ENCODE data around the gene SQSTM1.
A peak's percentile ranks its signal among the peaks of the same experiment; 100 is the strongest.
"Not testable (repeated sequence)": the region's sequence is repeated elsewhere in the genome, so short reads cannot be mapped to it uniquely, and the experiment has no call there.

Gene SQSTM1

DNA sequence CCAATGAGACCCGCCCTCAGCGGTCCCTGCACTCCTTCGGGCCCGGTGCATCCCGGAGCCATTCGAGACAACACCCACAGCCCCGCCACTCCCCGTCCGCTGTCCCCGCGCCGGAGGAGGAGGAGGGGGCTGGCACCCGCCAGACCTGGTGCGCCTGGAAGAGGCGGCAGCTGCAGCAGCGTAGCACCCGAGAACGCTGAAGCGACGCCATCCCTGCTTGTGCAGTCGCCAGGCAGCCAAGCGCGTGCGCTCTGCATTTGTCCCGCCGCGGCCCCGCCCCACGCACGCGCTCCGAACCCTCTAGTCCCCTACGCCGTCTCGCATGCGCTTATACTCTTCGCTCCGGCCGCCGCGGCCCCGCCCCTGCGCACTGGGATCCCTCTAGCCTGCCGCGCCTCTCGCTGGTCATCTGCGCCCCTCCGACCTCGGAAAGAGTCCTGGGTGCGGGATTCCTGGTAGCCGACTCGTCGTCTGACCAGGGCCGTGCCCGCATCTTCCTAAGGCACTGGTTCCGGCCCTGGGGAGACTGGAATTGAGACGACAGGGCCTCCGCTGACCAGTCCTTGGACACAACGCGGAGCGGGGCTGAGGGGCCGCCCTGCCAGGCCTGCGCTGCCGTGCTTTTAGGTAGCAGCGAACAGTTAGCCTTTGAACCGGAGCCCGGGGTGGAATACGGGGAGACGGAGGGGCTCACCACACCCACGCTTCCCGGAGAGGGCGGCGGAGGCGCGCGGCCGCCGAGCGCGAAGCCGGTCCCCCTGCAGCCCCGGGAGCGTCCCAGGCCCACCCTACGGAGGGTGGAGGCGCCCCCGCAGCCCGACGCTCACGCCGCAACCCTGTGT, 38.1 kb downstream of the SQSTM1 start, which contains the start of gene MRNIP:
TSS of gene MRNIP (minus strand) at position 232 of the 842 bp plus-strand sequence. CDS start at position 211, 21 bp downstream.
- peak; percentile 89 for DNase-seq (ENCODE audit: low read depth)

DNA sequence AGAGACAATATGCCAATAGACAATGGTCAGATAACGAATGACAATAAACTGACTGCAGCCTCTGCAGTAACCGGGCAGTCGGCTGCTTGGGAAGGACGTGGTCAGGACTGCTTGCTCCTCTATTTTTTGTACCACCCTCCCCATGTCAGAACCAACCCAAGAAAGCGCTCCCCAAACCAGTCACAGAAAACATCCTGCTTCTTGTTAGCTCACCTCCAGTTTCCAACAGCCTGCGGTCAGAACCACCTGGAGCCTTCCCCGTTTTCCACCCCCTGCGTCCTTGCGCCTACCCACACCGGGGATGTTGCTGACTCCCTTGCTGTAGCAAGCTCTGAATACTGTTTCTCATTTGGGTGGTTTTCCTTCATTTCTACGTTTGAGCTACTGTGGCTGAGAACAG, 39.6 kb downstream of the SQSTM1 start:
- DNase-seq (ENCODE audit: low read depth) = no peak

DNA sequence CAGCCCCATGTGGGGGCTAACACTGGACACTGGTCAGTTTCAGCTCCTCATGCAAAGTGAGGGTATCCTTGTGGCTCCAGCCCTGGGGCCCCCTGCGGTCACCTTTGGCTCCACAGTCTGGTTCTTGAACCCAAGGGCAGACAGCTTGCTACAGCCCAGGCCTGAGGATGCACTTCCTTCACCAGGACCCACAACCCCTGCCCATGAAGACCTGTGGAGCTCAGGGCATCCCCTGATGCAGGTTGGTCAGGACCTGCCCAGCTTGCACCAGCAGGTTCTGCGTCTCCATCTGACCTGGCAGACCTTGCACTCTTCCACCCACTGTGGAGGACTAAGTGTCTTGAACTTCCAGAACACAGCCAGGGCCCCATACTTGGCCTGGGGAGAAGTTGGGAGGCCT, 41.6 kb downstream of the SQSTM1 start:
- no peak for DNase-seq (ENCODE audit: low read depth)

DNA sequence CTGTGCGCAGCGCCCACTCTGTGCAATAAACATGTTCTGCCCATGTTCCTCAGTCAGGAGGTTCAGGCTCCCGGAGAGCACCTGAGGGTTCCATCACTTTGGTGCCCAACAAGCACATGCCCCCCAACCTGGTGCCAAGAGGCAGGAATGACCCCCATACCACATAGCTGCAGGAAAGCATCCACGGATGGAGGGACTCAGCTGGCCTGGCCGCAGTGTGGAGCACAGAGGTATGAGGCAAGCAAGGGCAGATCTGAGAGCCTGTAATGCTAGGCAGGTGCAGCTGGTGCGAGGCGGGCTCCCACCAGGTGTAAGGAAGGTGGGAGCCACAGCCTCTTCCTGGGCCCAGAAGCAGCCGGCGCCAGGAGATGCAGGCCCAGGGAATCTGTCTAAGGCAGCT, 42.2 kb downstream of the SQSTM1 start:
- DNase-seq (ENCODE audit: low read depth) = no peak

DNA sequence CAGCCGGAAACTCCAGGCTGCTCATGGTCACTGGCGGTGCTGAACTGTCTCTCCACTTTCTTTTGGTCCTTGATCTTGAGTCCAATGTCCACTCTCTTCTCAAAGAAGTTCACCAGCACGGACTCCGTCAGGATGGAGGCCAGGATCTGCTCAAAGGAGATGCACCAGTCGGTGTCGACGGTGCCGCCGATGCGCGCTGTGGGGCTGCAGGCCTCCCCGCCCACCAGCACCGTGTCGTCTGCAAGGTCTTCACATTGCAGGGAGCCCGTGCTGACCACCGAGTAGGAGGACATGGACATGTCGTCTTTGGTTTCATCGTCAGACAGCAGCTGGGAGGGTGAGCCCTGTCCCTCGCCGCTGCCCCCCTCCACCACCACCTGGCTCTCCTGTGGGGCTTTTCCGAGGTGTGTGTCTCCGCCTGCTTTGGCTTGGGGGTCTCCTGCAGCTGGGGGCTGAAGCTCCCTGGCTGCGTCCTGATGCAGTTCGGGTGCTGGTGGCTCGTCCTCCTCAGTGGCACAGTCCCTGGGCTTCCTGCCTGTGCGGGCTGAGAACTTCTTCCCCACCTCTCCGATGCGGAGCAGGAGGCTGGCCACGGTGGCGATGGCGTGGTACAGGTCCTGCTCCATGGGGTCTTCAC, 42.9 kb downstream of the SQSTM1 start:
- no peak for DNase-seq (ENCODE audit: low read depth)

DNA sequence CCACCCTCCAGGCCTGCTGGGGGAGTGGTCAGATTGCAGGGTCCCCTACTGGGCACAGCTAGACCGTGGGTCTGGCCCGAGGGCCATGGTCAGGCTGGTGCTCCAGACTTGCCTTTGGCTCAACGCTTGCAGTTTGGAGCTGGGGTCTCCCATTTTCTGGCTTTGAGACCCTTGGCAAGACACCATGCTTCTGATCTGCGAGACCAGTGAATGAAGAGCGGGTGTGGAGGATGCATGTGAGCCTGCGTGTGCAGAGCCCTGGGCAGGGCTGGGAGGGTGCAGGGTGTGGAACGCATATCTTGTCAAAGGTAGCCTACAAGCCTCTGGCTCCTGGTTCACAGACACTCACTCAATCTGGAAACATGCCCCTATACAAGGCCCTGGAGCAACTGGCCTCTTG, 44.0 kb downstream of the SQSTM1 start:
- DNase-seq (ENCODE audit: low read depth) = no peak

DNA sequence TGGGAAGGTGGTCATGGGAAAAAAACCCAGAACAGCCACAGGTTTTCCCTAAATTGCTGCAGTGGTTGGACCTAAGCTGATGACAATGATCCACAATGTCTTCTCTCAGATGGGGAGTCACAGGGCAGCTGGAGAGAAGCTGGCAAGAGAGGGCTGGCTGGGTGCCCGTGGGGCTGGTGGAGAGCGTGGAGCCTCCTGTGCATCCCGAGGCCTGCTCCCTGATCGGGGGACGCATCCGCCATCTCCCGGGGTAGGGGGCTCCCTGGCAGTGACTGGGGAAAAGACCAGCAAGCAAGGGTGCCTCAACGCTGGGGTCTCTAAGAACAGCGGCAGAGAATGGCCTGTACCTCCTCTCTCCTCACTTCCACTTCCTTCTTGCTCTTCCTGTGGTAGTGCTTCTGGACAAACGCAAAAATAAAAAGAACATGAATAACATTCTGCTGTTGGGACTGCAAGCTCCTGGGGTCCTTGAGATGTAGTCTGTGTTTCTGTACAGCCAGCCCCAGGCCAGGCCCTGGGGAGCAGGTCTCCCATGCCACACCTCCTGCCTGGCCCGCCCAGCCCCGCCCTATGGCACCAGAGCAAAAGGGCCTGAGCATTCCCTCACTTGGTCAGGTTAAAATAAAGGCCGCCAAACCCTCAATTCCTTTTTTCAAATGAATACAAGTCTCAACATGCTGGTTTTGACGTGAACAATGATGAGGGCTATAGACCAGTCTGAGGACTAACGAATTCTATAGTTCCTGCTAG, 45.0 kb downstream of the SQSTM1 start:
- DNase-seq (ENCODE audit: low read depth) = no peak

DNA sequence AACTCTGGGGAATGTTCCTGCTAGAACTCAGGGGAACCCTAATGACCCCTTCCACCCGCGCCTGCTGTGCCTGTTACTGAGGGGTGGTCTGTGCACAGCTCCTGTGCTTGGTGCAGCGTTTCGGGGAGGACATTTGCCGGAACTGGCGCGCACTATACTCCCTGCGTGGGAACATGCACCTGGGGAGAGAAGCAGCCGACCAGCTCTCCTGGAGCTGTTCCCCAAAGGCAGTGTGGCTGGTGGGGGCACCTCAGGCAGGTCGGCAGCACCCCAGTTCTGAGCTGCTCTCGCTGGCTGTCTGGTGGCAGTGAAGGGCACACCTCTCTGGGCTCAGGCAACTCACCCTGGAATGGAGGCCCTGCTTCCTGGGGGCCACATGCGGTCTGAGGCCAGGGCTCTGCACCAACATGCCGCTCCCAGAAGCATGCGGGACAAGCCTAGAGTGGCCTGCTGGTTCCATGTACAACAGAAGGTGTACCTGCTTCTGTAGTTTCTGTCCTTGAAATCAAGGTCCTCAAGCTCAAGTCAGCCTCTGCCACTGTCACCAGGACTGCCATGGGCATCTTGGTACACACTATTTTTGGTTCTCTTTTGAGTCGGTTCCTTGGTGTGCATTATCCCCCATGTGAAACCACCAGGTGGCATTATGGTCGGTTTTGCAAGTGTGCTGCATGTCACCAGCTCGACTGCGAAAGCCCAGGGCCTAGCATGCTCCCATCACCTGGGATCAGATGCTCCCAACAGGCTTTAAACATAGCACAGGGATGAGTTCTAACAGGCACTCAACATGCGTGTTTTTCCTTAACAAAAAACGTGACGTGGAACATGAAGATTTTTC, 45.8 kb downstream of the SQSTM1 start:
- DNase-seq (ENCODE audit: low read depth) = no peak

DNA sequence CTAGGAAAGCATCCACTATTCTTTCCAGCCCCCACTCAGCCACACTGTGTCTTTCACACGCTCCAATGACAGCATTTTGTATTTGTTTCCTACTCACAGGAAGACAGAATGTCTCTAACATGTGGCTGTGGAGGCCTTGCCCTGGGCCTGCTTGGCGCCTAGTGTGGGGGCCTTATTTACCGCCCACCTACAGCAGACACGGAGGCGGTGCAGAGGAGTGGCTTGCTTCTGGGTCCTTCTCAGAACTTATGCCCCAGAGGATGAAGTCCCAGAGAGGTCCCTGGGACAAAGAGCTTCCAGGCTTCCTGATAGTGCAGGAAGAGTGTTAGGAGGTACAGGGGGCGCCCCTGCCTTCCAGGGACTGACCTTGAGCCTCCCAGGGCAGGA, 46.4 kb downstream of the SQSTM1 start:
- no peak for DNase-seq (ENCODE audit: low read depth)

DNA sequence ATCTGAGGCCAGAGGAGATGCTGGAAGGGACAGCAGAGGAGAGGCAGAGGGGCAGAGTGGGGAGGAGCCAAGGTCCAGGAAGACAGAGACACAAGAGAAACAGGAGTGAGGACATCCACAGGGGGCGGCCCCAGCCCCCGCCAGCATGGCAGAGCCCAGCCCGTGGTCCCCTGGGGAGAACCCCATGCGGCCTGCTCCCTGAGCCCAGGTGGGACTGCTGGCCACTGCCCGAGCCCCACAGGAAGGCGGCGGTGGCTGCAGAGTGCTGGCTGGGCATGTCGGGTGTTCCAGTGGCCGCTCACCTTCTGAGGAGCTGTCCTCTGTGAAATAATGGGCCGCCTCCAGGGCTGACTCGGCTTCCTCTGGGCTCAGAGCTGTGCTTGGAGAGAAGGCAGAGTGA, 46.8 kb downstream of the SQSTM1 start:
- no peak for DNase-seq (ENCODE audit: low read depth)

DNA sequence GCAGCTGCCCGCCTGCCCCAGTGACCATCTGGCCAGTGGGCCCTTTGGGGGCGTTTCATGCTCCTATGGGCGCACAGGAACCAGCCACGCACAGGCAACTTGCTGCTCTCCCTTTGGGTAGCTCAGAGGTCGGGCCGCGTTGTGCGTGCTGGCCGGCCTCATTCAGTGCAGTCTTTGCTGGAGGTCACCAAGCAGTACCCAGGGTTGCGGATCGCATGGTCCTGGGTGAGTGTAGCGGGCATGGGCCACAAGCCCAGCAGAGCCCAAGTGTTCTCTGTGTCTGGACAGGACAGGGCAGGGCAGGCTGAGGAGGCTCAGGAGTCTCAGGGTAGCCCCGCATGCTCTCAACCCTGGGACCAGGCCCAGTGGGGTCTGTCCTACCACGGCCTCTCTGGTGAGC, 47.8 kb downstream of the SQSTM1 start:
- no peak for DNase-seq (ENCODE audit: low read depth)

DNA sequence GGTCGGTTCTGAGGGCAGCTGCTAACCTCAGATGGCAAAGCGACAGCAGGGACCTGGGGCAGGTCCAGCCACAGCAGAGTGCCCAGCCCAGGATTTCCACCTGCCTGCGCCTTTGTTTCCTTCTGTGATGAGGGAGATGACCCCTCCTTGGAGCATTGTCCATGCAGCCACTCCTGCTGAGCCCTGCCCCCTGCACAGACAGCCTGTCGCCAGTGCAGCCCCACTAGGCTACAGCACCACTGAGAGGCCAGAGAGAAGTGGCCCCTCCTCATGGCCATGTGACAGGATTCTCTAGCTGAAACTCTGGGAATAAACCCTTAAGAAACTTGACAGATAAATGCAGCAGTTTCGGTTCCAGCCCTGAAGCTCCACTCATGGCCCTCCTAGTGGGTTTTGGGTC, 48.4 kb downstream of the SQSTM1 start:
- DNase-seq (ENCODE audit: low read depth) = no peak

DNA sequence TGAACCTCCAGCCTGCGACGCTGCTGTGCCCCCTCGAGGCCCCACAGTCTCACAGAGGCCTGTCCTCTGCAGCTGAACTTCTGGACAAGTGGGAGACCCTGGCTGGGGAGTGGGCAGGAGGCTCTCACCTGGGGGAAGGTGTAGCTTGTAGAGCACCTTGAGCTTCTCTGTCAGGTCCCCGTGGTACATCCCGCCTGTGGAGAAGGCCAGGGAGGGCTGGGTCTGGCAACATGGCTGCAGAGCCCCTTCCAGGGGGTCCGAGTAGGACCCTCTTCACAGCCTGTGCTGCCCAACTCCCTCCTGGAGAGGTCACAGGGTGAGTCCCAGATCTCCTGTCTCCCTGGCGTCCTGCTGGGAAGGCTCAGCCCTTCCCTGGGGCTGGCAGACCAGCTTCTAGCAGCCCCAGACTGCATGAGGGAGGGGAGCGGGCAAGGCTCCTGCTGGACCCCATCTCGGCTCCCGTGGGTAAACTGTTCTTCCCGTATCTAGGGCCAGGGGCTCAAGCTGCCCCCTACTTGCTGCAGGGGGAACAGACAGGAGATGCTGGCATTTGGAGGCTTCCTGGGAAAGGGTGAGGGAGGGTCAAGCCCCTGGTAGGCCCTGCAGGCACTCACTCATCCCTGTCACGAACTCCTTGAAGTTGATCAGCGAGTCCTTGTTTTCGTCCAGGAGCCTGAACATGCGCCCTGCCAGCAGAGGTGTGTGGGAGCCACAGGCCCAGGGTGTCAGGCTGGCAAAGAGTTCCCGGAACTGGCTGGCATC, 49.1 kb downstream of the SQSTM1 start:
- no peak for DNase-seq (ENCODE audit: low read depth)

DNA sequence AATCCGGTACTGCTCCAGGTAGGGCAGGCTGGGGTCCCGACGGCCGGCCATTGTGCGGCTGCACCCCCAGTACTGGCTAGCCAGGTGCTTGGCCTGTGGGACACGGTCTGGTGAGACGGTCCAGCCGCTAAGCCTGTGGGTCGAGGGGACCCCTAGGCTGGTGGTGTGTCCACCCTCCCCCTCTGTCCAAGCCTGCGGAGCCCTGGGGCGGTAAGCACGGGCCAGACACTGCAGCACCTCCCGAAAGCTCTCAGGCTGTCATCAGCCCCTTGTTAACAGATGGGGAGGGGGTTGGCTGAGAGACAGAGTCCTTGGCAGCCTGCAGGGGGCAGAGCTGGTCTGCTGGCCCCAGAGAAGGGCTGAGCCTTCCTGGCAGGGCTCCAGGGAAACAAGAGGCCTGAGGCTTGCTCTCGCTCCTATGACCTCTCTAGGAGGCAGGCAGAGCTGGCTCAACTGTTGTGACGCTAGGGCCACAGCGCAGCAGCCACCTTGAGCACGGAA, 49.7 kb downstream of the SQSTM1 start:
- peak; percentile 66 for DNase-seq (ENCODE audit: low read depth)

DNA sequence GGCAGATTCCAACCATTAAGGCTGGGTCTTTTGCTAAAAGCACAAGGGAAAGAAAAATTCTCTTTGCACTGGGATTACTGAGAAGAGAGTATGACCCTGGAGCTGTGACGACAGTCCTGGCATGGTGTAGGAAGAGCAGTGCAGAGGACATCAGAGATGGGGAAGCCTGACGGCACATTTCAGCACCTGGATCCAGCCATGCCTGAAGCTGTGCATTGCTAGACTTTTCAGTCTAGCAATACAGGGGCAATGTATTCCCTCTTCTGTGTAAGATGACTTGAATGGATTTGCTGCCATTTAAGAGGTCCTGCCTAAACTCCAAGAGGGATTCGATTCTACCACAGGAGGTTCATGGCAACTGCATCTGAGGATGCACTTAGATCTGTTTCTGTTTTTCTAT, 50.2 kb downstream of the SQSTM1 start:
- DNase-seq (ENCODE audit: low read depth) = no peak

DNA sequence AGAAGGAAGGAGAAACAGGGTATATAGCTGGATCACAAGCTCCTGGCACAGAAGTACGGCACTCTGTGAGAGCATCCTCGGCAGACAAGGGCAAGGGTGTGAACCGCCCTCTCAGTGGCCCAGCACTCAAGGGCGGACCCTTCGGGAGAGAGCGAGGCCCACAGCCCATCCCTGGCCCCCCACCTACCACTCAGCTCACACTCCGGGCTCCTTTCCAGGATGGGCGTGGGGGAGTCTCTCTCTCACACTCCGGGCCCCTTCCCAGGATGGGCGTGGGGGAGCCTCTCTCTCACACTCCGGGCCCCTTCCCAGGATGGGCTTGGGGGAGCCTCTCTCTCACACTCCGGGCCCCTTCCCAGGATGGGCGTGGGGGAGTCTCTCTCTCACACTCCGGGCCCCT, 50.8 kb downstream of the SQSTM1 start:
- not testable (repeated sequence) for DNase-seq (ENCODE audit: low read depth)

DNA sequence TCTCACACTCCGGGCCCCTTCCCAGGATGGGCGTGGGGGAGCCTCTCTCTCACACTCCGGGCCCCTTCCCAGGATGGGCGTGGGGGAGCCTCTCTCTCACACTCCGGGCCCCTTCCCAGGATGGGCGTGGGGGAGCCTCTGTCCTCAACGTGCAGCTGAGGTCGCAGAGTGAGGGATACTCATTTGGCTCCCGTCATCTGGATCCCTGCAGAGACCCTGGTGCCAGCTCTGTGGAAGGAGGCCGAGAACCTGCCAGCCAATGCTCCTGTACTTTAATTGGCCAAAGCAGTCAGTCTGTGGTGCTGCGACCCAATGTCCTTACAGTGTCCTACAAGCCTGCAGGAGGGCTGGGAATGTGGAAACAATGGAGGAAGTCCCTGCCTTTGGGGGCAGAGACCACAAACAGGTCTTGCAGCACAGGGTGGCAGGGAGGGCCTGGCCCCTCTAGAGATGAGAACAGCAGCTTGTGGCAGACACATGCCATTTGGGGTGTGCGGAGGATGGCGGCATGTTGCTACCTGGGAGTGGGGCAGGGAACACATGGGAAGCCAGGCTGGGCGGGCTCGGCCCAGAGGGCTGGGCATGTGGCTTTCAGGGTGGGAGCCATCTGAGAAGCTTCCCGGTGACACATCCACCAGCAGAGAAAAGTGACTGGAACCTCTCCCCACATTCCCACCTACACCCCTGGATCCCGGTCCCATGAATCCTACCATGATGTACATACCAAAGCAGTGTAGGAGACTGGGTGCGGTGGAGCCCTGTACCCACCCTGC, 51.5 kb downstream of the SQSTM1 start:
- DNase-seq (ENCODE audit: low read depth) = no peak

DNA sequence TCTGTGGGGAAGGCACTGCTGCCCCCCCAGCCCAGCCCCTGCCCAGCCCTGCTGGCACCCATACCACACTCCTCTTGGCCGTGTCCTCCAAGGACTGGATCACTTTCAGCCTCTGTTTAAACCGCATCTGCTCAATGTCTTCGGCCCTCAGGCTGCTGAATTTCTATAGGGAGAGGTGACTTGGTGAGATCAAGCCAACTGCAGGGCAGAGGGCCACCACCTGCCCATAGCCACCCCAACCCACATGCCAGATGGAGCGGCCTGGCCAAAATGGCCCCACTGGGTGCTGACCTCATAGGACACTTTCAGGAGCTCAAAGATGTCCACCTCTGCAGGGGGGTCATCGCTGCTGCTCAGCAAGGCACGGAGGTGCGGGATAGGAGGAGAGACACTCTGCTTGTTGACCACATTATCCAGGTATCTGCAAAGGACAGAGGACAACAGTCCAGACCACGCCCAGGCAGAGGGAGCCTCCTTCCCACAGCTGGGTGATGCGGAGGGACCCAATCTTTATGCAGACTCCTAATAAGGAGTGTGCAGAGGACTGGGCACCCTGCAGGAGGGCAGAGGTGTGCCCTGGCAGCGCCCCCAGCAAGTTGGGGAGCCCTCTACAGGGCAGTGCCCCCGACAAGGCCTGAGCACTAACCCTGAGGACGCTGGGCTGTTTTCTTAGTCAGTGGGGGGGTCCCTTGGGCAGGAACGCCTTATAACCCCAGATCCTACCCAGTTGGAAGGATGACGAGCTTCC, 52.3 kb downstream of the SQSTM1 start:
- no peak for DNase-seq (ENCODE audit: low read depth)

DNA sequence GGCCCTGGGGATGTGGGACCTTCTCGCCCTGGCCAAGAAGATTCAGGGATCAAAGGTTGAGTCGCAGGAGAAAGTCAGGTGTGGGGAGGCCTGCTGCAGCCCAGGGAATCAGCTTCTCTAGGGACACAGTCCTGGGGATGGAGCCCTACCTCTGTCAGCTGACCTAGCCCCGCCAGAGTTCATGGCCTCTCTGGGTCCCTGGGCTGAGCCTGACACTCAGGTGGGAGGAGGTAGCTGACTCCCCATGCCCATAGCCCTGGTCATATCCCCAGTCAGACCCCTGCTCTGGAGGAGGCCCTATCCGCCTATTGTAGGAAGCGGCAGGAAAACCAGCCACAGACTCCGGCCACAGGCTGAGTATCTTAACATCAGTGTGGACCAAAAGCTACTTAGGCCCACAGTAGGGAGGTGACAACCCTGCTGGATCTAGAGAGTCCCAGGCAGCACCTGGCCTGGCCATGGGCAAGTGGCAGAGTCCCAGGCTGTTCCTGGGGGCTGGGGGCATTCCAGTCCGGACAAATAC, 52.9 kb downstream of the SQSTM1 start:
- DNase-seq (ENCODE audit: low read depth) = no peak

Data from fibroblast of the conjunctiva (primary cell).